Heart left ventricle (tissue), 13 donors: ENCODE results near the gene LOXHD1.

Source experiments
- CTCF ChIP-seq, 12 donors: fragments of 200-600 bp; sonication (generic) in 4 of 12; IDR thresholded peaks; one replicate each; pipeline versions ENCODE4 v1.5.0 to v1.8.0; 2018 to 2022; ENCODE audit warnings: antibody characterized with exemption in 12 of 12, mild to moderate bottlenecking in 5 of 12
- POLR2A ChIP-seq, 2 donors: fragments of 450-650 bp; IDR thresholded peaks; one replicate each; pipeline ENCODE4 v1.6.1; 2017; ENCODE audit warnings: antibody characterized with exemption in 2 of 2, mild to moderate bottlenecking in 2 of 2, moderate library complexity in 2 of 2
- donor health status: ischemic (EF 13 %, LVEDD 7.1; RV severe dilation, severe dysfunction).
- donor health status: DM: no; HTN: yes; CAD: no.
- donor health status: DM: no; HTN: no; CAD: no.
- donor health status: ischemic (EF 25% LVEDD 6.9; RV normal size, moderate dysfunction).
- donor health status: ischemic (EF 25% LVEDD 5.7; RV mildly dilated, moderate dysfunction).
- donor health status: ischemic (EF 35%, LVEDD 5.7; RV mildly dilated, moderate dysfunction).
- donor health status: nonischemic (EF 11% LVEDD 7.7; RV severe dilation, severe dysfunction).
- donor health status: DM: yes; HTN: yes; CAD: no.
- donor health status: PGD.
- donor health status: ischemic (EF 29% LVEDD 5.4; RV normal size, mild dysfunction).
- donor health status: nonischemic (EF 23%, LVEDD 6.1; RV moderate dilation, normal function).

- TF ChIP-seq CTCF (IDR thresholded peaks at IDR 0.05): no peak
- no peak for TF ChIP-seq POLR2A (IDR thresholded peaks at IDR 0.05)
Observed at GRCh38 chr18:46577546-46577945, 79.5 kb downstream of the LOXHD1 start.
